AG04450 (cell line): ENCODE results near the gene PRDM2. TPM values are rescaled to one million over a fixed set of nuclear protein-coding genes. Genes with fewer than 3 reads are reported as not detected.

Experiments
- CTCF ChIA-PET: fragments of 300-600, 350-600 bp; formaldehyde crosslinking; extraction: SDS; loops from one replicate; lab custom pipeline; 2022; ENCODE audit warnings: antibody characterized with exemption, inconsistent platforms; lab: Charles Lee
- POLR2A ChIA-PET: fragments of 350-600 bp; formaldehyde crosslinking; extraction: SDS; loops from one replicate; lab custom pipeline; 2021; ENCODE audit warnings: antibody characterized with exemption, inconsistent platforms; lab: Yijun Ruan, JAX
- DNase-seq: peaks from one replicate; pipeline ENCODE4 v3.0.0-alpha.2; 2011; ENCODE audit warnings: low read depth, low spot score
- H3K27ac ChIP-seq: one replicate; pipeline ENCODE4 v1.5.1; 2012; ENCODE audit warnings: low read depth, low read length, control low read depth
- H3K27me3 ChIP-seq: one replicate; pipeline ENCODE4 v1.6.0; 2012; ENCODE audit warnings: low read length; ENCODE audit not compliant: control insufficient read depth, insufficient read depth
- H3K4me3 ChIP-seq: 2 replicates; pipeline ENCODE4 v1.5.1; 2011; ENCODE audit warnings: mild to moderate bottlenecking, low read depth, low read length, control low read depth
- H3K9me3 ChIP-seq: 2 replicates; pipeline ENCODE4 v1.5.1; 2012; ENCODE audit warnings: low read length; ENCODE audit not compliant: control insufficient read depth, insufficient read depth
- CTCF ChIP-seq: IDR thresholded peaks from 2 replicates; pipeline ENCODE4 v1.5.1; 2011; ENCODE audit warnings: low read depth, low read length, control low read depth, inconsistent platforms
- polyA plus RNA-seq: library from polyadenylated mRNA; depleted of rRNA; stranded (reverse); fragments of >200 nt; gene quantifications from 2 replicates; pipeline ENCODE4 v1.2.3, GENCODE V29; 2011

Gene PRDM2
- polyA plus RNA-seq, 1 experiment, result 16.4 TPM

DNA sequence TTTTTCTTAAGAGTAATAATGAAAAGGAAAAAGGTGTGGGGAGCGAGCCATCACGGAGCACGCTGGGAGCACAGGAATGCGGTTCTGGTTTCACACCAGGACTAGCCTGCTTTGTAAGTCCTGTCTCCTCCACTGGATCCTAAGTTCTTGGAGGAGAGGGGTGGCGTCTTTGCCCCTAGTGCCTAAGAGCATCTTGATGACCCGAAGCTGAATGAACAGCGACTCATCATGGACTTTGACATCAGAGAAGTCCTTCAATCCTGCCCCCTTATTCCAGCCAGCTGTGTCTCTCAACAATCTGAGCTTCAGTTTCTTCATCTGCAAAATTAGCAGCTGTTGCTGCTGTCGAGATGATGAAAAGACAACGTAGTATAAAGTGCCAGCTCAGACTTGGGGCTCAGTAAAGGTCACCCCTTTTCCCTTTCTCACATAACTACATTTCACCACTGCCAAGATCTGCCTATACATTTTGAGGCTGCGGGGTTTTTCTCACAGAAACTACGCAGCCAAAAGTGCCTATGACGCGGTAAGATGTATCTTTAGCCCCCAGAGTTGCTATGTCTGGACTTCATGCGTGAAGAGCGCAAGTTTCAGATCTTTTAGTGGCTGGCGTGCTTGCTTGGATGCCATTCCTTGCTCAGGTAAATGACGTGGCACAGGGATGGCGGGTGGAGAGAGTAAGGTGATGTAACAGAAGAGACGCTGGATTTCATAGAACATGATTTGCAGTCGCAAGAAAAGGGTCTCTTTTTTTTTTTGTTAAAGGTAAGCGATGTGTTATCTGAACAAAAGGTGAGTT is 4.9 kb upstream of the PRDM2 start:
- H3K27me3 ChIP-seq, result no peaks in the 10 kb centered on the region
- peaks cover 8% of the 10 kb centered on the region for H3K9me3 ChIP-seq
- CTCF ChIA-PET, result no interaction called here
- H3K27ac ChIP-seq, result no peak overlapping the region
- H3K4me3 ChIP-seq, result no peak overlapping the region
- no peak for DNase-seq
- TF ChIP-seq CTCF, result no peak
- POLR2A ChIA-PET, result interaction anchor here (1.1 kb wide), 1 partner anchor 54 kb away, joined by 6 read pairs; no protein-coding TSS in a partner anchor

DNA sequence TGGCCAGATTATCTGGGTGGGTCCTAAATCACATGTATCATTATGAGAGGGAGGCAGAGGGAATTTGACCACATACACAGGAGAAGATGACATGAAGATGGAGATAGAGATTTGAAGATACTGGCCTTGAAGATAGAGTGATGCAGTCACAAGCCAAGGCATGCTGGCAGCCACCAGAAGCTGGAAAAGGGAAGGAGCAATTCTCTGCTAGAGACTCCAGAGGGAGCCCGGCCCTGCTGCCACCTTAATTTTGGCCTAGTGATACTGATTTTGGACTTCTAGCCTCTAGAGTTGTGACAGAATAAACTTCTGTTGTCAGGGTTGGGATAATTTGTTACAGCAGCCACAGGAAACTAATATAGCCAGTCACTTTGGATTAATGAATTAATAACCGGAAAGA is 2.2 kb upstream of the PRDM2 start:
- Histone ChIP-seq H3K27ac (no peak overlapping the region), H3K27me3 (no peaks in the 10 kb centered on the region), H3K9me3 (peaks cover 8% of the 10 kb centered on the region), H3K4me3 (no peak overlapping the region)
- TF ChIP-seq CTCF, result no peak
- CTCF ChIA-PET, result no interaction called here
- no peak for DNase-seq
- POLR2A ChIA-PET, result no interaction called here

DNA sequence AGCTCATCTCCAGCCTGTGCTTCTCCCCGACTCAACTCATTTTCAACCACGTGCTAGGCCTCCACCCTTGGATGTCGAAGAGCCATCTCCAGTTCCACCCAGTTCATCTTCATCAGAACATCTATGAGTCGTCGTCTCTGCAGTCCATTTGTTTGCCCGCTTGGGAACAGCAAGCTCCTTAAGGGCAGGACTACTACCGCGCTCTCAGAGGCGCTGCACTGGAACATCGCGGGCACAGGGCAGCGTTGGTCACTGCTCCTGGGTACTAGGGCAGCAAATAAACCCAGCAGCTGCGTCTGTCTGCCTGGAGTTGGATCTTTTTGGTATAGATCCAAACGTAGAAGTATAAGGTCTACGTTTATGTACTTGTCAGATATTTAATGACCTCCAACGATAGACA is 478 bp upstream of the PRDM2 start:
- Histone ChIP-seq H3K27me3 (no peaks in the 10 kb centered on the region), H3K4me3 (peak overlapping the region; percentile 68), H3K27ac (peak overlapping the region; percentile 77), H3K9me3 (peaks cover 8% of the 10 kb centered on the region)
- no peak for DNase-seq
- no peak for TF ChIP-seq CTCF
- CTCF ChIA-PET, result no interaction called here
- POLR2A ChIA-PET, result interaction anchor here (0.7 kb wide), 1 partner anchor 55 kb away, joined by 4 read pairs; no protein-coding TSS in a partner anchor

DNA sequence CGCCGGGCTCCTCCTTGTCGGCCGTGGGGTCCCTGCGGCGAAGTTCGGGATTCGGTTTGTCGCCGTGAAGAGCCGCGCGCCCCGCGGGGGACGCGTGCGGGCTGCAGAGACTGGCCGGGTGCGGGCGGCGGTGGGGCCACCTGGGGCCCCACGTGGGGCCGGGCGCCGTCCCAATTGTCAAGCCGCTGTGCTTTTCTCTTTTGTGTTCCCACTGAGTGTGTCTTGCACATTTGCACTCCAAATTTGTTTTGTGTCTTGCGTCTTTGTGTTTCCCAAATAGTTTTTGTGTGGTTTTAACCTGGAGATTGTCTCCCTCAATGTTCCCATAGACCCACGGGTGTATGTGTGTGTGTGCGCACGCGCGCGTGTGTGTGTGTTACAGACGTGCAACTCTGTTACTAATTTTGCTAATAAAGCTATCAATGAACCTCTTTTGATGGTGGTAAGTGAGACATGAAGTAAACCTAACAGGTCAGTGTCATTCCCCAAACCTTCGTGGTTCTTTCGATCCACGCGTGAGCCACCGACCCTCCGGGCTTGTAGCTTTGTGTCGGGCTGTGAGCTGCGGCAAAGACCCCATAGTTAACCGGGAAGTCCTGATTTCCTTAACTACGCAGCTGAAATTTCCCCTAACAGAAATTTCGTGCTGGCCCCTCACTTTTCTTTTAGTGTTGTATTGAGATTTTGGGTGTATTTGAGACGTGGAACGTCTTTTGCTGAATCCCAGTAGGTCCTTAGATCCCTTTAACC is 708 bp downstream of the PRDM2 start:
- H3K9me3 ChIP-seq, result peaks cover 8% of the 10 kb centered on the region
- POLR2A ChIA-PET, result interaction anchor here (0.7 to 1.8 kb wide), 2 partner anchors 49 to 81 kb away, joined by 4 to 7 read pairs; no protein-coding TSS in a partner anchor
- H3K4me3 ChIP-seq, result peak overlapping the region; percentile 68
- no peak for DNase-seq
- no peak overlapping the region for H3K27ac ChIP-seq
- H3K27me3 ChIP-seq, result no peaks in the 10 kb centered on the region
- CTCF ChIA-PET, result no interaction called here
- no peak for TF ChIP-seq CTCF

GRCh38 chr1:13701271-13701640 is 1.3 kb downstream of the PRDM2 start:
- CTCF ChIA-PET, result no interaction called here

More at GRCh38 chr1:13701271-13701640, 1.3 kb downstream of the PRDM2 start:
- no peaks in the 10 kb centered on the region for H3K27me3 ChIP-seq
- H3K27ac ChIP-seq, result no peak overlapping the region
- POLR2A ChIA-PET, result interaction anchor here (0.7 to 1.8 kb wide), 2 partner anchors 48 to 81 kb away, joined by 4 to 7 read pairs; no protein-coding TSS in a partner anchor
- H3K9me3 ChIP-seq, result peaks cover 8% of the 10 kb centered on the region
- TF ChIP-seq CTCF, result no peak
- peak overlapping the region; percentile 68 for H3K4me3 ChIP-seq
- DNase-seq, result no peak
